Activated T-helper 2 cell treated with anti-CD3 and anti-CD28 coated beads, Interferon-gamma antibody, Interleukin-2, Interleukin-4, amounts not matched to agents 10 μg/mL and 5 μg/mL and 100 μg/mL, durations not matched to agents 14 hours and 24 hours and 36 hours (primary cell): ENCODE data around the gene GABBR1. TPM values are rescaled to one million over a fixed set of nuclear protein-coding genes. Genes with fewer than 3 reads are reported as not detected.

Source experiments
- DNase-seq: peaks from one replicate; pipeline ENCODE4 v3.0.0; 2021; ENCODE audit warnings: low spot score
- H3K27ac Mint-ChIP-seq: one replicate; pipeline ENCODE4 v1.8.0; 2021; ENCODE audit warnings: mixed read lengths
- H3K27me3 Mint-ChIP-seq: one replicate; pipeline ENCODE4 v1.8.0; 2021; ENCODE audit warnings: low read depth, mixed read lengths
- H3K36me3 Mint-ChIP-seq: one replicate; pipeline ENCODE4 v1.8.0; 2021; ENCODE audit warnings: low read depth, mixed read lengths
- H3K4me1 Mint-ChIP-seq: one replicate; pipeline ENCODE4 v1.8.0; 2021; ENCODE audit warnings: low read depth, mixed read lengths
- H3K4me3 Mint-ChIP-seq: one replicate; pipeline ENCODE4 v1.8.0; 2021; ENCODE audit warnings: low read depth, mild to moderate bottlenecking, moderate library complexity, mixed read lengths
- H3K9me3 Mint-ChIP-seq: one replicate; pipeline ENCODE4 v1.8.0; 2021; ENCODE audit warnings: mixed read lengths
- intact Hi-C: fragments of 100-400 bp; cut with micrococcal nuclease; formaldehyde crosslinking; loops from one replicate; pipeline ENCODE4 v1.15.1; 2023
- total RNA-seq: library from RNA; stranded (reverse); gene quantifications from 2 replicates; pipeline ENCODE4 v1.2.3, GENCODE V29; 2022

GABBR1 gene
- total RNA-seq, 1 donor from 2014 or later, result 17.0 TPM

GRCh38 chr6:29524044-29524443 lies 108.9 kb downstream of the GABBR1 start:
- H3K4me1 Mint-ChIP-seq, result no peaks in the 10 kb centered on the region
- intact Hi-C loops, result no loop called here
- no peaks in the 10 kb centered on the region for H3K36me3 Mint-ChIP-seq
- H3K27me3 Mint-ChIP-seq, result peaks cover 27% of the 10 kb centered on the region
- H3K27ac Mint-ChIP-seq, result no peak overlapping the region
- DNase-seq, result no peak
- H3K4me3 Mint-ChIP-seq, result no peak overlapping the region
- H3K9me3 Mint-ChIP-seq, result no peaks in the 10 kb centered on the region

- no peaks in the 10 kb centered on the region for H3K4me1 Mint-ChIP-seq
- no peaks in the 10 kb centered on the region for H3K36me3 Mint-ChIP-seq
- intact Hi-C loops, result no loop called here
- no peaks in the 10 kb centered on the region for H3K9me3 Mint-ChIP-seq
- DNase-seq, result no peak
- no peak overlapping the region for H3K4me3 Mint-ChIP-seq
- H3K27me3 Mint-ChIP-seq, result peaks cover 29% of the 10 kb centered on the region
- H3K27ac Mint-ChIP-seq, result no peak overlapping the region
Observed at GRCh38 chr6:29522227-29522626, 110.8 kb downstream of the GABBR1 start.

GRCh38 chr6:29521006-29521680 lies 111.8 kb downstream of the GABBR1 start:
- intact Hi-C loops, result no loop called here
- Mint-ChIP-seq H3K27me3 (peaks cover 33% of the 10 kb centered on the region), H3K27ac (no peak overlapping the region), H3K4me3 (no peak overlapping the region), H3K36me3 (no peaks in the 10 kb centered on the region), H3K4me1 (peaks cover 2% of the 10 kb centered on the region), H3K9me3 (no peaks in the 10 kb centered on the region)
- DNase-seq, result no peak

- peaks cover 28% of the 10 kb centered on the region for H3K27me3 Mint-ChIP-seq
- H3K27ac Mint-ChIP-seq, result no peak overlapping the region
- H3K4me1 Mint-ChIP-seq, result peaks cover 7% of the 10 kb centered on the region
- no peak overlapping the region for H3K4me3 Mint-ChIP-seq
- H3K9me3 Mint-ChIP-seq, result no peaks in the 10 kb centered on the region
- intact Hi-C loops, result no loop called here
- no peaks in the 10 kb centered on the region for H3K36me3 Mint-ChIP-seq
- no peak for DNase-seq
Observed at GRCh38 chr6:29520232-29520631, 112.8 kb downstream of the GABBR1 start.

GRCh38 chr6:29519291-29520010 lies 113.5 kb downstream of the GABBR1 start:
- H3K36me3 Mint-ChIP-seq, result no peaks in the 10 kb centered on the region
- no peaks in the 10 kb centered on the region for H3K9me3 Mint-ChIP-seq
- DNase-seq, result no peak
- H3K4me3 Mint-ChIP-seq, result no peak overlapping the region
- H3K27ac Mint-ChIP-seq, result no peak overlapping the region
- H3K4me1 Mint-ChIP-seq, result peaks cover 7% of the 10 kb centered on the region
- intact Hi-C loops, result no loop called here
- peaks cover 27% of the 10 kb centered on the region for H3K27me3 Mint-ChIP-seq

GRCh38 chr6:29517728-29518440 lies 115.1 kb downstream of the GABBR1 start:
- no peaks in the 10 kb centered on the region for H3K36me3 Mint-ChIP-seq
- no peak overlapping the region for H3K27ac Mint-ChIP-seq
- no peak for DNase-seq
- H3K9me3 Mint-ChIP-seq, result no peaks in the 10 kb centered on the region
- H3K4me1 Mint-ChIP-seq, result peaks cover 7% of the 10 kb centered on the region
- H3K27me3 Mint-ChIP-seq, result peaks cover 24% of the 10 kb centered on the region
- intact Hi-C loops, result no loop called here
- H3K4me3 Mint-ChIP-seq, result no peak overlapping the region

- no peak overlapping the region for H3K27ac Mint-ChIP-seq
- H3K4me3 Mint-ChIP-seq, result no peak overlapping the region
- H3K9me3 Mint-ChIP-seq, result no peaks in the 10 kb centered on the region
Observed at GRCh38 chr6:29517245-29517644, 115.7 kb downstream of the GABBR1 start.

GRCh38 chr6:29516108-29516507 lies 116.9 kb downstream of the GABBR1 start:
- DNase-seq, result no peak

More at GRCh38 chr6:29517245-29517644, 115.7 kb downstream of the GABBR1 start:
- intact Hi-C loops, result no loop called here
- peaks cover 7% of the 10 kb centered on the region for H3K4me1 Mint-ChIP-seq
- H3K36me3 Mint-ChIP-seq, result no peaks in the 10 kb centered on the region
- no peak for DNase-seq
- peaks cover 22% of the 10 kb centered on the region for H3K27me3 Mint-ChIP-seq

GRCh38 chr6:29510746-29511300 lies 122.2 kb downstream of the GABBR1 start:
- Mint-ChIP-seq H3K27ac (no peak overlapping the region), H3K4me3 (no peak overlapping the region)

More at GRCh38 chr6:29516108-29516507, 116.9 kb downstream of the GABBR1 start:
- H3K4me1 Mint-ChIP-seq, result peaks cover 7% of the 10 kb centered on the region
- H3K27ac Mint-ChIP-seq, result no peak overlapping the region
- H3K9me3 Mint-ChIP-seq, result no peaks in the 10 kb centered on the region
- H3K36me3 Mint-ChIP-seq, result no peaks in the 10 kb centered on the region
- no peak overlapping the region for H3K4me3 Mint-ChIP-seq
- intact Hi-C loops, result no loop called here
- peaks cover 20% of the 10 kb centered on the region for H3K27me3 Mint-ChIP-seq

GRCh38 chr6:29510202-29510601 lies 122.8 kb downstream of the GABBR1 start:
- Mint-ChIP-seq H3K9me3 (no peaks in the 10 kb centered on the region), H3K36me3 (no peaks in the 10 kb centered on the region), H3K4me3 (no peak overlapping the region), H3K27me3 (peaks cover 23% of the 10 kb centered on the region), H3K27ac (no peak overlapping the region), H3K4me1 (no peaks in the 10 kb centered on the region)
- DNase-seq, result no peak
- intact Hi-C loops, result no loop called here

More at GRCh38 chr6:29510746-29511300, 122.2 kb downstream of the GABBR1 start:
- DNase-seq, result no peak
- H3K4me1 Mint-ChIP-seq, result peaks cover 1% of the 10 kb centered on the region
- intact Hi-C loops, result no loop called here
- H3K9me3 Mint-ChIP-seq, result no peaks in the 10 kb centered on the region
- peaks cover 23% of the 10 kb centered on the region for H3K27me3 Mint-ChIP-seq
- H3K36me3 Mint-ChIP-seq, result no peaks in the 10 kb centered on the region
